ENCODE results near the gene AUTS2.

- no peak for TF ChIP-seq CTCF (IDR thresholded peaks at IDR 0.05; ENCODE audit: insufficient read depth, low read length)
- TF ChIP-seq POLR2AphosphoS5 (IDR thresholded peaks at IDR 0.05; ENCODE audit: low read depth): no peak
- no peak for TF ChIP-seq REST (IDR thresholded peaks at IDR 0.05; ENCODE audit: insufficient replicate concordance, low read depth)
Measured at GRCh38 chr7:69878015-69878414, 279.7 kb downstream of the AUTS2 start.

Data from HL-60 (cell line).